ENCODE measurements around the gene FOXL3.

GRCh38 chr7:305410-306151 lies 15.6 kb downstream of the FOXL3 start:
- TF ChIP-seq REST (IDR thresholded peaks at IDR 0.05; ENCODE audit: insufficient read depth in 1 of 2, low read depth in 2 of 2, low read length in 2 of 2) (no peak), TAF1 (IDR thresholded peaks at IDR 0.05; ENCODE audit: borderline replicate concordance, insufficient read depth, low read length) (no peak), POLR2AphosphoS5 (IDR thresholded peaks at IDR 0.05; ENCODE audit: low read depth, low read length) (no peak), SIN3A (IDR thresholded peaks at IDR 0.05; ENCODE audit: borderline replicate concordance, insufficient read depth, low read length) (no peak)
